K562 (cell line): ENCODE measurements around the gene TCL1B. TPM values are rescaled to one million over a fixed set of nuclear protein-coding genes. Genes with fewer than 3 reads are reported as not detected.

Experiments
- ATAC-seq: fragments of 200-7000 bp; cut with Tn5 transposase; 3 replicates; pipeline ENCODE4 v1.9.1; 2020; ENCODE audit warnings: moderate library complexity
- BruUV-seq: library from RNA; stranded (reverse); fragments of 400-500 nt; replicated peaks from 2 replicates; lab custom pipeline; 2021; lab: Mats Ljungman, UMichigan
- CTCF ChIA-PET: fragments of 300-600 bp; formaldehyde crosslinking; extraction: SDS; loops from one replicate; lab custom pipeline; 2021; ENCODE audit warnings: low intra/inter-chr PET ratio; lab: Yijun Ruan, JAX
- POLR2A ChIA-PET: fragments of 300-600, 350-650 bp; sonication (Branson Sonifier 250); formaldehyde crosslinking; extraction: SDS; loops from one replicate; lab custom pipeline; 2021; ENCODE audit warnings: antibody characterized with exemption, inconsistent platforms; lab: Yijun Ruan, JAX
- DNase-seq, 4 experiments: peaks; one replicate each; pipeline versions ENCODE4 v3.0.0 to v3.0.0-alpha.2; 2011 to 2018; ENCODE audit warnings: low spot score in 3 of 4, mixed read lengths in 3 of 4; ENCODE audit errors: extremely low read depth in 1 of 4
- FAIRE-seq: peaks from 2 replicates; lab custom pipeline; 2011; peaks lifted over from hg19 to GRCh38; lab: Jason Lieb, UNC
- H2AFZ ChIP-seq: 2 replicates; pipeline ENCODE4 v1.6.0; 2011; ENCODE audit warnings: low read depth, low read length, control low read depth, inconsistent platforms
- H3K27ac ChIP-seq: fragments of 200-600 bp; 3 replicates; pipeline ENCODE4 v1.8.0; 2011; ENCODE audit warnings: low read depth, mild to moderate bottlenecking, control low read depth, inconsistent platforms, low read length, moderate library complexity, mixed read lengths; ENCODE audit errors: extremely low read depth
- H3K27me3 ChIP-seq, 2 experiments: fragments of 300-600 bp in 1 of 2; 2 replicates in 1 of 2; 3 replicates in 1 of 2; pipeline versions ENCODE4 v1.6.0 to v1.8.0; 2011; ENCODE audit warnings: inconsistent platforms in 2 of 2, low read length in 2 of 2, mild to moderate bottlenecking in 1 of 2, mixed read lengths in 1 of 2, moderate library complexity in 1 of 2; ENCODE audit not compliant: control insufficient read depth in 2 of 2, insufficient read depth in 2 of 2
- H3K36me3 ChIP-seq: fragments of 300-600 bp; 3 replicates; pipeline ENCODE4 v1.8.0; 2011; ENCODE audit warnings: mild to moderate bottlenecking, low read length, inconsistent platforms; ENCODE audit not compliant: control insufficient read depth, insufficient read depth
- H3K4me1 ChIP-seq, 2 experiments: fragments of 200-600 bp in 1 of 2; replicated peaks in 1 of 2; 2 replicates in 1 of 2; 3 replicates in 1 of 2; pipeline versions ENCODE4 v1.5.1 to v1.8.0; 2011; ENCODE audit warnings: inconsistent platforms in 2 of 2, low read length in 2 of 2, mild to moderate bottlenecking in 1 of 2, mixed read lengths in 1 of 2, moderate library complexity in 1 of 2; ENCODE audit not compliant: control insufficient read depth in 2 of 2, insufficient read depth in 2 of 2
- H3K4me2 ChIP-seq: 2 replicates; pipeline ENCODE4 v1.6.1; 2011; ENCODE audit warnings: low read length, control low read depth, inconsistent platforms, mixed read lengths; ENCODE audit not compliant: insufficient read depth
- H3K4me3 ChIP-seq: fragments of 200-600 bp; sonication (generic), shearing (Covaris generic); 2 replicates; pipeline ENCODE4 v1.5.1; 2016; ENCODE audit warnings: control low read depth, inconsistent platforms
- H3K79me2 ChIP-seq: fragments of 200-600 bp; 3 replicates; pipeline ENCODE4 v1.8.0; 2011; ENCODE audit warnings: low read length, inconsistent platforms; ENCODE audit not compliant: control insufficient read depth, insufficient read depth
- H3K9ac ChIP-seq, 2 experiments: 2 replicates each; pipeline versions ENCODE4 v1.6.0 to v1.6.1; 2011; ENCODE audit warnings: low read depth in 2 of 2, low read length in 2 of 2, control low read depth in 1 of 2, inconsistent platforms in 1 of 2, mild to moderate bottlenecking in 1 of 2, mixed read lengths in 1 of 2; ENCODE audit not compliant: insufficient read depth in 1 of 2
- H3K9me1 ChIP-seq: one replicate; pipeline ENCODE4 v1.6.0; 2011; ENCODE audit warnings: inconsistent platforms, mild to moderate bottlenecking, low read length, moderate library complexity; ENCODE audit not compliant: control insufficient read depth, insufficient read depth
- H3K9me3 ChIP-seq: replicated peaks from 2 replicates; pipeline ENCODE4 v1.5.1; 2011; ENCODE audit warnings: low read depth, low read length, inconsistent platforms; ENCODE audit not compliant: control insufficient read depth, insufficient read depth
- H4K20me1 ChIP-seq: replicated peaks from 2 replicates; pipeline ENCODE4 v1.6.1; 2011; ENCODE audit warnings: low read length, inconsistent platforms, mixed read lengths; ENCODE audit not compliant: control insufficient read depth, insufficient read depth
- ESRRB ChIP-seq: fragments of 250-450 bp; sonication (Bioruptor Pico); IDR thresholded peaks from 2 replicates; pipeline ENCODE4 v1.5.0; 2020; ENCODE audit warnings: mild to moderate bottlenecking, moderate library complexity, borderline replicate concordance
- FOXP1 ChIP-seq: sonication (generic); formaldehyde crosslinking; IDR thresholded peaks from 2 replicates; pipeline ENCODE4 v1.8.0; 2022; ENCODE audit warnings: mild to moderate bottlenecking, missing genetic modification reagents
- JUND ChIP-seq, 2 experiments: IDR thresholded peaks; 2 replicates in 1 of 2; 3 replicates in 1 of 2; pipeline ENCODE4 v1.6.1; 2011; ENCODE audit warnings: borderline replicate concordance in 2 of 2, low read depth in 2 of 2, low read length in 2 of 2, improper control_type of control experiment in 1 of 2, missing biosample characterization in 1 of 2, missing genetic modification characterization in 1 of 2, missing genetic modification reagents in 1 of 2
- RAD21 ChIP-seq, 2 experiments: fragments of 250-450 bp in 1 of 2; fragments of 450-650 bp in 1 of 2; sonication (Bioruptor Pico) in 1 of 2; formaldehyde crosslinking in 1 of 2; IDR thresholded peaks in 1 of 2; conservative IDR thresholded peaks in 1 of 2; 2 replicates each; pipeline versions ENCODE4 v1.4.0 to v1.8.0; 2020 to 2022; ENCODE audit warnings: mild to moderate bottlenecking in 2 of 2, moderate library complexity in 1 of 2
- RCOR1 ChIP-seq, 2 experiments: IDR thresholded peaks; 2 replicates each; pipeline ENCODE4 v1.6.1; 2012; ENCODE audit warnings: low read depth in 2 of 2, low read length in 2 of 2, borderline replicate concordance in 1 of 2, improper control_type of control experiment in 1 of 2
- SIX5 ChIP-seq, 2 experiments: IDR thresholded peaks; 2 replicates each; pipeline ENCODE4 v1.6.1; 2011; ENCODE audit warnings: low read length in 2 of 2, borderline replicate concordance in 1 of 2, low read depth in 1 of 2, mild to moderate bottlenecking in 1 of 2, moderate library complexity in 1 of 2; ENCODE audit not compliant: insufficient read depth in 1 of 2
- ZBTB7A ChIP-seq: IDR thresholded peaks from 2 replicates; pipeline ENCODE4 v1.6.1; 2011; ENCODE audit warnings: low read depth, mild to moderate bottlenecking, low read length, moderate library complexity, borderline replicate concordance; ENCODE audit not compliant: control insufficient read depth
- ZSCAN32 ChIP-seq: fragments of 450-650 bp; formaldehyde crosslinking; IDR thresholded peaks from 2 replicates; pipeline ENCODE4 v1.4.0; 2020; ENCODE audit warnings: mild to moderate bottlenecking, moderate library complexity
- in situ Hi-C: fragments of 300-500 bp; cut with MboI; formaldehyde crosslinking; loops from 4 replicates; pipeline ENCODE4 v1.15.0; 2018; ENCODE audit warnings: inconsistent platforms, mixed read lengths
- intact Hi-C: fragments of 100-400 bp; cut with micrococcal nuclease; formaldehyde crosslinking; loops from 2 replicates; pipeline ENCODE4 v1.14.2; 2022
- polyA plus RNA-seq, 8 experiments: library from polyadenylated mRNA; depleted of rRNA in 4 of 8; stranded (reverse) in 5 of 8; unstranded in 3 of 8; fragments of >200 nt; fragmentation: Nextera tagmentation in 2 of 8; fragmentation: Illumina TruSeq in 1 of 8; extraction: Ambion mirVana in 2 of 8; extraction: Trizol in 1 of 8; gene quantifications; 2 replicates each; pipeline versions ENCODE4 v1.2.1 to v1.2.3, GENCODE V29; 2011 to 2014; ENCODE audit warnings: inconsistent platforms in 1 of 8, missing spikeins in 1 of 8
- total RNA-seq, 7 experiments: library from RNA; depleted of rRNA in 6 of 7; stranded (reverse); fragments of >200 nt in 6 of 7; fragmentation: Illumina TruSeq in 2 of 7; extraction: Trizol in 2 of 7; gene quantifications; 2 replicates each; pipeline versions ENCODE4 v1.2.1 to v1.2.3, GENCODE V29; 2011 to 2021; ENCODE audit warnings: low replicate concordance in 1 of 7

TCL1B gene
- total and polyA plus RNA-seq, 9 of the 15 experiments (the other 6 are each of a cell fraction or from before 2014, with no cell fraction given) = not detected

DNA sequence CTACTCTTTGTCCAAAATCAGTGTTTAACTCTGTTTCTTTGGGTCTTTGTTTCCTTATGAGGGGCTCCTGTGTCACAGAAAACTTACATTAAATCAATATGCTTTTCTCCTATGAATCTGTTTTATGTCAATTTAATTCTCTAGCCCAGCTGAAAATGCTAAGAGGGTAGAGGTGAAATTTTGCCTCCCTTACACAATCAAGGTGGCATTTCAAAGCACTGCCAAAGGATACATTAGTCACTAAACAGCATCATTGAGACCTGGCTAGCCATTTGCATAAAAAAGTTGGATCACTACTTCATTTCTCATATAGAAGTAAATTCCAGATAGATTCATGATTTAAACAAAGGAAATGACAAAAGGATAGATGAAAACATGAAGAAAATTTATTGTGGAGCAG lies 12.1 kb downstream of the TCL1B start:
- no peak for FAIRE-seq
- no peaks in the 10 kb centered on the region for H3K9me1 ChIP-seq
- ChIA-PET POLR2A (no interaction called here), CTCF (no interaction called here)
- no peaks in the 10 kb centered on the region for H3K9me3 ChIP-seq
- no TSS peak for BruUV-seq
- H3K9ac ChIP-seq = no peak overlapping the region
- ATAC-seq = no peak
- no peak for DNase-seq
- intact Hi-C loops = no loop called here
- in situ Hi-C loops = no loop called here
- peaks cover 0 to 7% of the 10 kb centered on the region in 2 experiments; a peak in 3 of 5 replicates for H3K27me3 ChIP-seq
- no peaks in the 10 kb centered on the region for H3K79me2 ChIP-seq
- H4K20me1 ChIP-seq = no peaks in the 10 kb centered on the region
- H3K36me3 ChIP-seq = no peaks in the 10 kb centered on the region
- no peak overlapping the region for H3K4me3 ChIP-seq
- no peak for TF ChIP-seq SIX5 (IDR thresholded peaks at IDR 0.05; ENCODE audit: borderline replicate concordance in 1 of 2, insufficient read depth in 1 of 2, low read depth in 1 of 2, low read length in 2 of 2)
- TF ChIP-seq ZBTB7A = no peak
- no peak for TF ChIP-seq RCOR1 (IDR thresholded peaks at IDR 0.05; ENCODE audit: borderline replicate concordance in 1 of 2, low read depth in 2 of 2, low read length in 2 of 2)
- TF ChIP-seq RAD21 (CRISPR knock-in tag; conservative IDR thresholded peaks at IDR 0.05 in 1 of 2, IDR thresholded peaks at IDR 0.05 in 1 of 2) = no peak
- no peak for TF ChIP-seq FOXP1 (CRISPR knock-in tag)
- TF ChIP-seq JUND (IDR thresholded peaks at IDR 0.05; ENCODE audit: borderline replicate concordance, low read depth, low read length) = no peak
- no peak for TF ChIP-seq JUND (tag; IDR thresholded peaks at IDR 0.05; ENCODE audit: borderline replicate concordance, low read depth, low read length)
- no peak for TF ChIP-seq ESRRB (CRISPR knock-in tag)
- TF ChIP-seq ZSCAN32 = no peak
- no peaks in the 10 kb centered on the region for H3K4me1 ChIP-seq
- H3K27ac ChIP-seq = no peak overlapping the region
- H3K4me2 ChIP-seq = no peak overlapping the region
- no peak overlapping the region for H2AFZ ChIP-seq
